HG03354 (cell line): ENCODE results near the gene NME9.
"Not testable (repeated sequence)": the region's sequence is repeated elsewhere in the genome, so short reads cannot be mapped to it uniquely, and the experiment has no call there.

ENCODE experiments used
- ATAC-seq: cut with Tn5 transposase; IDR thresholded peaks from one replicate; pipeline ENCODE4 v1.9.1; 2021; ENCODE audit warnings: mild to moderate bottlenecking; ENCODE audit not compliant: unreplicated experiment, poor library complexity, severe bottlenecking

Gene NME9

GRCh38 chr3:138329127-138329983 is at the start of gene NME9:
Gene NME9, minus strand, starts transcription at chr3:138329851. Its CDS starts 516 bp downstream, at chr3:138329335.
- peak; percentile 83 for ATAC-seq

GRCh38 chr3:138378990-138379389 is 49.3 kb upstream of the NME9 start:
- no peak for ATAC-seq

GRCh38 chr3:138378331-138378730 is 48.7 kb upstream of the NME9 start:
- ATAC-seq, result no peak

GRCh38 chr3:138377804-138378203 is 48.2 kb upstream of the NME9 start:
- no peak for ATAC-seq

GRCh38 chr3:138377212-138377611 is 47.6 kb upstream of the NME9 start:
- not testable (repeated sequence) for ATAC-seq

GRCh38 chr3:138376663-138377062 is 47.0 kb upstream of the NME9 start:
- no peak for ATAC-seq

GRCh38 chr3:138375447-138375846 is 45.8 kb upstream of the NME9 start:
- no peak for ATAC-seq

- ATAC-seq, result no peak
Observed at GRCh38 chr3:138374573-138375134, 45.0 kb upstream of the NME9 start.

GRCh38 chr3:138373736-138374094 is 44.1 kb upstream of the NME9 start:
- no peak for ATAC-seq

GRCh38 chr3:138373087-138373735 is 43.6 kb upstream of the NME9 start:
- no peak for ATAC-seq

GRCh38 chr3:138371070-138371965 is 41.7 kb upstream of the NME9 start:
- ATAC-seq, result peak; percentile 100

GRCh38 chr3:138370321-138370720 is 40.7 kb upstream of the NME9 start:
- ATAC-seq, result no peak

- no peak for ATAC-seq
Observed at GRCh38 chr3:138369151-138369900, 39.7 kb upstream of the NME9 start.

GRCh38 chr3:138367911-138368310 is 38.3 kb upstream of the NME9 start:
- no peak for ATAC-seq

- ATAC-seq, result no peak
Observed at GRCh38 chr3:138367326-138367850, 37.7 kb upstream of the NME9 start.

GRCh38 chr3:138366006-138366759 is 36.5 kb upstream of the NME9 start:
- no peak for ATAC-seq

GRCh38 chr3:138365253-138365555 is 35.6 kb upstream of the NME9 start:
- no peak for ATAC-seq
